Mesothelial cell of epicardium (in vitro differentiated cells): Measurements from ENCODE around the gene ZBTB8A. TPM values are rescaled to one million over a fixed set of nuclear protein-coding genes. Genes with fewer than 3 reads are reported as not detected.

Source experiments
- DNase-seq, 2 experiments: peaks; one replicate each; pipeline ENCODE4 v3.0.0; 2021; ENCODE audit warnings: low spot score in 2 of 2; ENCODE audit not compliant: unreplicated experiment in 2 of 2
- H3K27ac Mint-ChIP-seq: 2 replicates; pipeline ENCODE4 v1.8.0; 2021; ENCODE audit warnings: mixed read lengths
- H3K27me3 Mint-ChIP-seq: 2 replicates; pipeline ENCODE4 v1.8.0; 2021; ENCODE audit warnings: low read depth, mixed read lengths
- H3K36me3 Mint-ChIP-seq: 2 replicates; pipeline ENCODE4 v1.8.0; 2021; ENCODE audit warnings: mixed read lengths
- H3K4me1 Mint-ChIP-seq: 2 replicates; pipeline ENCODE4 v1.8.0; 2021; ENCODE audit warnings: mixed read lengths
- H3K4me3 Mint-ChIP-seq: 2 replicates; pipeline ENCODE4 v1.8.0; 2021; ENCODE audit warnings: mild to moderate bottlenecking, moderate library complexity, mixed read lengths
- H3K9me3 Mint-ChIP-seq: 2 replicates; pipeline ENCODE4 v1.8.0; 2021; ENCODE audit warnings: mixed read lengths
- total RNA-seq: library from RNA; stranded (reverse); gene quantifications from 3 replicates; pipeline ENCODE4 v1.2.1, GENCODE V29; 2021
- TF ChIP-seq, protein P1 (sequence below): fragments of 200-600 bp; sonication (generic); IDR thresholded peaks from one replicate; pipeline ENCODE4 v1.5.0; 2021; ENCODE audit warnings: antibody characterized with exemption; ENCODE audit not compliant: unreplicated experiment

Gene ZBTB8A
- total RNA-seq, 1 donor from 2014 or later, result 14.8 TPM

GRCh38 chr1:32600034-32600433, 60.8 kb downstream of the ZBTB8A start:
- no peaks in the 10 kb centered on the region for H3K4me1 Mint-ChIP-seq

GRCh38 chr1:32605711-32606424, 66.6 kb downstream of the ZBTB8A start:
- no peaks in the 10 kb centered on the region for H3K4me1 Mint-ChIP-seq
- TF ChIP-seq, protein P1, sequence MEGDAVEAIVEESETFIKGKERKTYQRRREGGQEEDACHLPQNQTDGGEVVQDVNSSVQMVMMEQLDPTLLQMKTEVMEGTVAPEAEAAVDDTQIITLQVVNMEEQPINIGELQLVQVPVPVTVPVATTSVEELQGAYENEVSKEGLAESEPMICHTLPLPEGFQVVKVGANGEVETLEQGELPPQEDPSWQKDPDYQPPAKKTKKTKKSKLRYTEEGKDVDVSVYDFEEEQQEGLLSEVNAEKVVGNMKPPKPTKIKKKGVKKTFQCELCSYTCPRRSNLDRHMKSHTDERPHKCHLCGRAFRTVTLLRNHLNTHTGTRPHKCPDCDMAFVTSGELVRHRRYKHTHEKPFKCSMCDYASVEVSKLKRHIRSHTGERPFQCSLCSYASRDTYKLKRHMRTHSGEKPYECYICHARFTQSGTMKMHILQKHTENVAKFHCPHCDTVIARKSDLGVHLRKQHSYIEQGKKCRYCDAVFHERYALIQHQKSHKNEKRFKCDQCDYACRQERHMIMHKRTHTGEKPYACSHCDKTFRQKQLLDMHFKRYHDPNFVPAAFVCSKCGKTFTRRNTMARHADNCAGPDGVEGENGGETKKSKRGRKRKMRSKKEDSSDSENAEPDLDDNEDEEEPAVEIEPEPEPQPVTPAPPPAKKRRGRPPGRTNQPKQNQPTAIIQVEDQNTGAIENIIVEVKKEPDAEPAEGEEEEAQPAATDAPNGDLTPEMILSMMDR, result no peak
- DNase-seq, result no peak

More at GRCh38 chr1:32600034-32600433, 60.8 kb downstream of the ZBTB8A start:
- DNase-seq, result no peak
- Mint-ChIP-seq H3K36me3 (peaks cover 25% of the 10 kb centered on the region), H3K27me3 (no peaks in the 10 kb centered on the region), H3K4me3 (no peak overlapping the region), H3K27ac (no peak overlapping the region), H3K9me3 (no peaks in the 10 kb centered on the region)
- TF ChIP-seq, protein P1, result no peak

DNA sequence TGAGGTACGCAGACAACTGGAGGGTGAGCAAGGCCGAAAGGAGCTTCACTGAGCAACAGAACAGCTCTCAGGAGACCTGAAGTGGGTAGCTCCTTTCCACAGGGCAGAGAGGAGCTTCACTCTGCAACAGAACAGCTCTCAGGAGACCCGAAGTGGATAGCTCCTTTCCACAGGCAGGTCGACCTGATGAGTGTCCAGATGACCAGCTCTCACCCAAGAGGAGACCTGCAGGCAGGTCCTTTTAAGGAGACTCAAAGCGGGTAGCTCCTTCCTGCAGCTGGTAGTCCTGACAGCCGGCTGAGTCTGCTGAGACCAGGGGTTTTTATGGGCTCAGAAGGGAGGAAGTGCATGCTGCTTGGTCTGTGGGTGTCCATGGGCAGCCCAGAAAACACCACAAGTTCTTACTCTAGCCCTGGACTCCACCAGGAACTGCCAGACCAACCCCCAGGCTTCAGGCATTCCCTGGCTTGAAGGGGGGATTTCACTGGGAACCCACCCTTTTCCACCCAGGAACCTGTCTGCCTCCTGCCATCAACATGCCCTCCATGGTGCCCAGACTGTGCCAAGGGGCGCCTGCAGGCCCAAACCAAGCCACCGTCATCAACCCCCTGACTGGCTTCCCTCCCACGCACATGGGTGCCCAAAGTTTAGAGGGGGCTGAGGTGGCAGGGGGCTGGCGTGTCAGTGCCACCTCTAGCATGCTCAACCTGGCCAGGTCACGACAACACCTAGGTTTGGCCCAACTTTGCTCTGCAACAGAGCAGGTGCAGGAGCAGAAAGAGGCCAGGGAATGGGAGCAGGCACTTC, 67.5 kb downstream of the ZBTB8A start:
- H3K36me3 Mint-ChIP-seq, result peaks cover 5% of the 10 kb centered on the region
- H3K9me3 Mint-ChIP-seq, result no peaks in the 10 kb centered on the region
- no peak for DNase-seq
- H3K4me1 Mint-ChIP-seq, result no peaks in the 10 kb centered on the region
- no peak overlapping the region for H3K4me3 Mint-ChIP-seq
- H3K27ac Mint-ChIP-seq, result no peak overlapping the region
- TF ChIP-seq, protein P1, result no peak
- no peaks in the 10 kb centered on the region for H3K27me3 Mint-ChIP-seq

More at GRCh38 chr1:32605711-32606424, 66.6 kb downstream of the ZBTB8A start:
- Mint-ChIP-seq H3K4me3 (no peak overlapping the region), H3K36me3 (peaks cover 8% of the 10 kb centered on the region), H3K27ac (no peak overlapping the region), H3K9me3 (no peaks in the 10 kb centered on the region), H3K27me3 (no peaks in the 10 kb centered on the region)

- Mint-ChIP-seq H3K4me1 (peaks cover 6% of the 10 kb centered on the region), H3K27ac (no peak overlapping the region), H3K4me3 (no peak overlapping the region), H3K27me3 (no peaks in the 10 kb centered on the region), H3K9me3 (no peaks in the 10 kb centered on the region), H3K36me3 (no peaks in the 10 kb centered on the region)
- no peak for DNase-seq
- TF ChIP-seq, protein P1, result no peak
These were observed 70.0 kb downstream of the ZBTB8A start for GRCh38 chr1:32609180-32609579.

DNA sequence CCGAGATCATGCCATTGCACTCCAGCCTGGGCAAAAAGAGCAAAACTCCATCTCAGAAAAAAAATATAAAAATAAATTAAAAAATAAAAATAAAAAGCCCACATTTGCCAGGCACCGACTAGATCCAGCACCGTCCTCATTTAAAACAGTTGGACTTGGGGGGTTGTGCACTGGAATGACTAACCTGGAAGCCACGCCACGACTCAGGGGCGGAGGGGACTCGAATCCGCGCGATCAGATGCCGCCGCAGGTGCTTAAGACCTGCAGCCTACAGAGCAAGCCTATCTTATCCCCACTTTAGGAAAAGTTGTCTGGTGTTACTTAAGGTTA, 72.6 kb downstream of the ZBTB8A start:
- H3K4me1 Mint-ChIP-seq, result peaks cover 6% of the 10 kb centered on the region
- no peaks in the 10 kb centered on the region for H3K9me3 Mint-ChIP-seq
- H3K36me3 Mint-ChIP-seq, result no peaks in the 10 kb centered on the region
- no peak overlapping the region for H3K27ac Mint-ChIP-seq
- DNase-seq, result no peak
- TF ChIP-seq, protein P1, result no peak
- H3K27me3 Mint-ChIP-seq, result no peaks in the 10 kb centered on the region
- H3K4me3 Mint-ChIP-seq, result peak overlapping the region; percentile 74
